B cell (primary cell): ENCODE results near the gene FGF4. TPM values are rescaled to one million over a fixed set of nuclear protein-coding genes. Genes with fewer than 3 reads are reported as not detected.

Experiments
- ATAC-seq: fragments of 200-7000 bp; cut with Tn5 transposase; one replicate; pipeline ENCODE4 v1.10.0; 2021; ENCODE audit warnings: low read depth, mild to moderate bottlenecking, moderate number of reproducible peaks, moderate library complexity
- CTCF ChIA-PET: fragments of 350-600 bp; sonication (Branson Sonifier 250); formaldehyde crosslinking; loops from one replicate; lab custom pipeline; 2021; ENCODE audit warnings: antibody characterized with exemption, inconsistent platforms; lab: Charles Lee
- POLR2A ChIA-PET: fragments of 350-600 bp; sonication (Branson Sonifier 250); formaldehyde crosslinking; loops from one replicate; lab custom pipeline; 2021; ENCODE audit warnings: antibody characterized with exemption; lab: Charles Lee
- DNase-seq: peaks from one replicate; pipeline ENCODE4 v3.0.0; 2013
- H2AFZ ChIP-seq: 2 replicates; pipeline ENCODE4 v1.6.1; 2012; ENCODE audit warnings: mild to moderate bottlenecking, low read depth, low read length; ENCODE audit not compliant: insufficient read depth, poor library complexity, severe bottlenecking
- H3K27ac ChIP-seq, 2 donors: 1 replicate in 1 of 2; 2 replicates in 1 of 2; pipeline ENCODE4 v1.5.1; 2012 to 2013; ENCODE audit warnings: low read length in 2 of 2, mild to moderate bottlenecking in 2 of 2, moderate library complexity in 1 of 2
- H3K27me3 ChIP-seq, 4 experiments: fragments of 200-600 bp in 1 of 4; sonication (generic) in 1 of 4; replicated peaks in 1 of 4; 1 replicate in 2 of 4; 2 replicates in 2 of 4; pipeline versions ENCODE4 v1.6.1 to v1.7.0; 2013 to 2016; ENCODE audit warnings: low read length in 3 of 4, mild to moderate bottlenecking in 2 of 4, mixed read lengths in 1 of 4, moderate library complexity in 1 of 4; ENCODE audit not compliant: insufficient read depth in 4 of 4, control insufficient read depth in 3 of 4; ENCODE audit errors: control extremely low read depth in 1 of 4
- H3K36me3 ChIP-seq, 2 experiments: replicated peaks in 1 of 2; 1 replicate in 1 of 2; 2 replicates in 1 of 2; pipeline versions ENCODE4 v1.6.1 to v1.7.1; 2013; ENCODE audit warnings: low read length in 1 of 2; ENCODE audit not compliant: insufficient read depth in 2 of 2, control insufficient read depth in 1 of 2; ENCODE audit errors: control extremely low read depth in 1 of 2, extremely low read depth in 1 of 2
- H3K4me1 ChIP-seq, 2 donors: fragments of 200-600 bp in 1 of 2; sonication (generic) in 1 of 2; 1 replicate in 1 of 2; 2 replicates in 1 of 2; pipeline versions ENCODE4 v1.5.1 to v1.6.1; 2013 to 2017; ENCODE audit warnings: low read length in 2 of 2; ENCODE audit not compliant: control insufficient read depth in 2 of 2, insufficient read depth in 2 of 2
- H3K4me2 ChIP-seq: replicated peaks from 2 replicates; pipeline ENCODE3; 2012; ENCODE audit warnings: mild to moderate bottlenecking, low read depth, low read length; ENCODE audit not compliant: poor library complexity, severe bottlenecking
- H3K4me3 ChIP-seq, 5 experiments: fragments of 200-600 bp in 1 of 5; sonication (generic) in 1 of 5; 1 replicate in 3 of 5; 2 replicates in 2 of 5; pipeline versions ENCODE4 v1.5.1 to v1.7.0; 2011 to 2016; ENCODE audit warnings: low read length in 4 of 5, mild to moderate bottlenecking in 4 of 5, low read depth in 2 of 5, control low read depth in 1 of 5, moderate library complexity in 1 of 5; ENCODE audit not compliant: insufficient read depth in 1 of 5; ENCODE audit errors: control extremely low read depth in 1 of 5, extremely low read depth in 1 of 5
- H3K79me2 ChIP-seq: fragments of 200-600 bp; sonication (generic); one replicate; pipeline ENCODE4 v1.6.0; 2016; ENCODE audit warnings: low read length; ENCODE audit not compliant: control insufficient read depth, insufficient read depth
- H3K9ac ChIP-seq: fragments of 200-600 bp; sonication (generic); 2 replicates; pipeline ENCODE4 v1.6.1; 2017; ENCODE audit warnings: mild to moderate bottlenecking, low read length, moderate library complexity
- H3K9me3 ChIP-seq, 3 donors: one replicate each; pipeline versions ENCODE4 v1.6.1 to v1.7.1; 2013; ENCODE audit warnings: low read length in 2 of 3; ENCODE audit not compliant: control insufficient read depth in 2 of 3, insufficient read depth in 1 of 3; ENCODE audit errors: control extremely low read depth in 1 of 3
- H4K20me1 ChIP-seq: 2 replicates; pipeline ENCODE4 v1.6.0; 2012; ENCODE audit warnings: mild to moderate bottlenecking, low read length; ENCODE audit not compliant: insufficient read depth, control insufficient read depth, poor library complexity, severe bottlenecking
- H3K27ac Mint-ChIP-seq: one replicate; pipeline ENCODE4 v1.8.0; 2021; ENCODE audit warnings: mixed read lengths
- H3K27me3 Mint-ChIP-seq: one replicate; pipeline ENCODE4 v1.8.0; 2021; ENCODE audit warnings: mixed read lengths
- H3K4me1 Mint-ChIP-seq: one replicate; pipeline ENCODE4 v1.8.0; 2021; ENCODE audit warnings: mixed read lengths
- H3K4me3 Mint-ChIP-seq: one replicate; pipeline ENCODE4 v1.8.0; 2021; ENCODE audit warnings: mixed read lengths
- H3K9me3 Mint-ChIP-seq: one replicate; pipeline ENCODE4 v1.8.0; 2022; ENCODE audit warnings: mixed read lengths; ENCODE audit not compliant: insufficient read depth
- CTCF ChIP-seq: fragments of 200-600 bp; IDR thresholded peaks from one replicate; pipeline ENCODE4 v1.8.0; 2022; ENCODE audit warnings: antibody characterized with exemption, mild to moderate bottlenecking
- EZH2 ChIP-seq: IDR thresholded peaks from 2 replicates; pipeline ENCODE4 v1.6.1; 2012; ENCODE audit warnings: borderline replicate concordance, low read depth, mild to moderate bottlenecking, moderate library complexity, low read length; ENCODE audit not compliant: insufficient read depth, poor library complexity, severe bottlenecking
- WGBS: methylation state at CpG from one replicate; pipeline ENCODE4 v1.1.5; 2013; ENCODE audit warnings: missing lambda C conversion rate; ENCODE audit not compliant: insufficient coverage; 5-methylcytosine and 5-hydroxymethylcytosine counted together
- intact Hi-C: fragments of 100-400 bp; cut with micrococcal nuclease; formaldehyde crosslinking; loops from one replicate; pipeline ENCODE4 v1.10.0; 2022
- polyA plus RNA-seq: library from polyadenylated mRNA; depleted of rRNA; stranded (reverse); fragments of >200 nt; gene quantifications from 2 replicates; pipeline ENCODE4 v1.2.3, GENCODE V29; 2012
- total RNA-seq, 2 donors: library from RNA; stranded (reverse); fragments of 120-200 nt in 1 of 2; gene quantifications; 1 replicate in 1 of 2; 2 replicates in 1 of 2; pipeline versions ENCODE4 v1.2.3 to v1.2.4, GENCODE V29; 2013 to 2022

Gene FGF4
- total and polyA plus RNA-seq, 2 donors (not counting 1 experiment from before 2014, with no cell fraction given), result not detected

- no peak overlapping the region for H3K27ac Mint-ChIP-seq
- DNase-seq (no peak), ATAC-seq (no peak)
- Histone ChIP-seq H3K27me3 (peaks cover 0 to 67% (median 11%) of the 10 kb centered on the region in 4 experiments), H3K36me3 (no peaks in the 10 kb centered on the region), H3K4me2 (no peak overlapping the region), H3K9me3 (peaks cover 0 to 23% (median 0%) of the 10 kb centered on the region in 3 donors), H3K27ac (no peak overlapping the region), H3K9ac (no peak overlapping the region), H3K4me1 (peaks cover 7% of the 10 kb centered on the region in 2 donors), H4K20me1 (no peaks in the 10 kb centered on the region), H2AFZ (no peak overlapping the region), H3K4me3 (no peak overlapping the region), H3K79me2 (no peaks in the 10 kb centered on the region)
- WGBS, result 35% methylated on average over 9 of the region's 9 CpGs
- H3K4me1 Mint-ChIP-seq, result peaks cover 6% of the 10 kb centered on the region
- no peaks in the 10 kb centered on the region for H3K9me3 Mint-ChIP-seq
- H3K4me3 Mint-ChIP-seq, result no peak overlapping the region
- intact Hi-C loops, result no loop called here
- H3K27me3 Mint-ChIP-seq, result peaks cover 50% of the 10 kb centered on the region
- POLR2A ChIA-PET, result no interaction called here
- TF ChIP-seq CTCF (no peak), EZH2 (no peak)
- CTCF ChIA-PET, result no interaction called here
Observed at GRCh38 chr11:69721745-69722144, 53.4 kb downstream of the FGF4 start.

- Mint-ChIP-seq H3K27me3 (peaks cover 48% of the 10 kb centered on the region), H3K4me3 (no peak overlapping the region), H3K4me1 (peaks cover 6% of the 10 kb centered on the region), H3K9me3 (no peaks in the 10 kb centered on the region), H3K27ac (no peak overlapping the region)
- H2AFZ ChIP-seq, result no peak overlapping the region
- POLR2A ChIA-PET, result no interaction called here
- H3K4me2 ChIP-seq, result no peak overlapping the region
- ATAC-seq (no peak), DNase-seq (no peak)
- H3K36me3 ChIP-seq, result no peaks in the 10 kb centered on the region
- no peak overlapping the region for H3K9ac ChIP-seq
- no peaks in the 10 kb centered on the region for H4K20me1 ChIP-seq
- H3K4me1 ChIP-seq, result peaks cover 7% of the 10 kb centered on the region in 2 donors
- H3K79me2 ChIP-seq, result no peaks in the 10 kb centered on the region
- intact Hi-C loops, result no loop called here
- no peak overlapping the region for H3K27ac ChIP-seq
- TF ChIP-seq EZH2, result no peak
- TF ChIP-seq CTCF, result no peak
- peaks cover 0 to 23% (median 0%) of the 10 kb centered on the region in 3 donors for H3K9me3 ChIP-seq
- peaks cover 0 to 61% (median 11%) of the 10 kb centered on the region in 4 experiments for H3K27me3 ChIP-seq
- CTCF ChIA-PET, result no interaction called here
- 10% methylated on average over 14 of the region's 14 CpGs for WGBS
- no peak overlapping the region for H3K4me3 ChIP-seq
Observed at GRCh38 chr11:69721106-69721505, 54.0 kb downstream of the FGF4 start.

Other genes starting within 250 kb of the FGF4 start
- gene CCND1, start 134.2 kb downstream of the FGF4 start, total RNA-seq, result 7.7 and 8.8 TPM in 2 replicates
- gene CCND1, start 134.2 kb downstream of the FGF4 start, polyA plus RNA-seq, result 4.9 and 5.7 TPM in 2 replicates
- gene LTO1, start 100.0 kb downstream of the FGF4 start, total RNA-seq, result 67.8 and 68.8 TPM in 2 replicates
- 44.4 and 49.8 TPM in 2 replicates for gene LTO1, start 100.0 kb downstream of the FGF4 start, polyA plus RNA-seq
- gene FGF19, start 71.3 kb downstream of the FGF4 start, total RNA-seq, result not detected in 2 replicates
- not detected in 2 replicates for gene FGF19, start 71.3 kb downstream of the FGF4 start, polyA plus RNA-seq
- not detected in 2 replicates for gene FGF3, start 44.1 kb upstream of the FGF4 start, total RNA-seq
- not detected in 2 replicates for gene FGF3, start 44.1 kb upstream of the FGF4 start, polyA plus RNA-seq